HG03432 (cell line): ENCODE results near the gene TCEAL9.
"Not testable (repeated sequence)": the region's sequence is repeated elsewhere in the genome, so short reads cannot be mapped to it uniquely, and the experiment has no call there.

Experiments
- ATAC-seq: cut with Tn5 transposase; IDR thresholded peaks from one replicate; pipeline ENCODE4 v1.9.1; 2021; ENCODE audit warnings: mild to moderate bottlenecking, moderate library complexity; ENCODE audit not compliant: unreplicated experiment

TCEAL9 gene

GRCh38 chrX:103372886-103373285 is 16.6 kb downstream of the TCEAL9 start:
- no peak for ATAC-seq

GRCh38 chrX:103373581-103373980 is 17.3 kb downstream of the TCEAL9 start:
- ATAC-seq, result no peak

DNA sequence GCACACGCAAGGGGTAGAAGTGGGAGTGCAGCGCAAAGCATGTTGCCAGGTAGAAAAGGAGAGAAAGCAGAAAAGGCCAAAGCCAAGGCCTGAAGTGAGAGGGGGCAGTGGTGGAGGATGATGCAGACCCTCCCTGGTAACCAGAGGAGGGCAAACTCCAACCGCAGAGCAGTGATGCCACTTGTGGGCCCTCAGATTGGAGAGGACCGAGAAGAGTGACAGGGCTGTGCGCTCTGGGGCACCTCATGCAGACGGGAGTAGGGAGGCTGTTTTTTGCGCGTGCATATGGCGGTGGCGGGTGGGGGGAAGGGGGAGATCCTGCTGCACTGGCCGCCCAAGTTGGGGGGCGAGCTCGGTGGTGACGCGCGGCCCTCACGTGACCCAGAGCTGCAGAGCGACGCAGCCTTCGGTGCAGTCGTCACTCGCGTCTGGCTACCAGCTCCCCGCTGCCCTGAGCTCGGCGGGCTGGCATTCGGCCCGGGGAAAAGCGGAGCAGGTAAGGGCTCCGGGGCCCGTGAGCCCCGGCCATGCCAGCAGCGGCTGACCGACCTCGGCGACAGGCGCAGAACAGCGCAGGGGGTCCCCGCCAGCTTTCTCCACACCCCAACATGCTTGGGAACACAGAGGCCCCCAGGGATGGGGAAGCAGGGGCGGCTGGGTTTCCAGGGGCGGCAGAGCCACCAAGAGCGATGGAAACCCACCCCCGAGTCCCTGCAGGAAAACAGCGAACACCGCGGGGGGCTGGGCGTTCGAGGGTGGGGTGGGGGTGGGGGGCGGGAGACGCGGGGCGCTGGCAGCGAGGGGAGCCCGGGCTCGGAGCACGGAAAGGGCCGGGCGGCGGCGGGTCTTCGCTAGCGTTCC is 20.0 kb downstream of the TCEAL9 start, which contains the start of gene BEX3:
BEX3 (plus strand) TSS at position 421 of the 861 bp plus-strand sequence. CDS start 984 bp downstream, outside the sequence.
- peak; percentile 71 for ATAC-seq

DNA sequence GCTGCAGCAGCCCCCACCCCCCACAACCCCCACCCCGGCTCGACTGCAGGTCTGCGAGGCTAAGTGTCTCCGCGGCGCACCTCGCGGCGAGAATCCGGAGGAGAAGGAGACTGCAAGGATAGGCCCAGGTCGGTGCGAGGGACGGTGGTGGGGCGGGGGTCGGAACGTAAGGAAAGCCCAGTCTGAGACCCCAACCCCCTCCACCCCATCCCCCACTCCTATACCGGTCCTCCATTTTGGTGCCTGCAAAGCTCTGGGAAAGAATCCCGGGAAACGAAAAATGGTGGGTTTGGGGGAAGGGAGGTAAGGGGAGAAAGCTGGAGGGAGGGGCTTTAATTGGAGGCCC is 20.6 kb downstream of the TCEAL9 start:
- ATAC-seq, result peak; percentile 25

DNA sequence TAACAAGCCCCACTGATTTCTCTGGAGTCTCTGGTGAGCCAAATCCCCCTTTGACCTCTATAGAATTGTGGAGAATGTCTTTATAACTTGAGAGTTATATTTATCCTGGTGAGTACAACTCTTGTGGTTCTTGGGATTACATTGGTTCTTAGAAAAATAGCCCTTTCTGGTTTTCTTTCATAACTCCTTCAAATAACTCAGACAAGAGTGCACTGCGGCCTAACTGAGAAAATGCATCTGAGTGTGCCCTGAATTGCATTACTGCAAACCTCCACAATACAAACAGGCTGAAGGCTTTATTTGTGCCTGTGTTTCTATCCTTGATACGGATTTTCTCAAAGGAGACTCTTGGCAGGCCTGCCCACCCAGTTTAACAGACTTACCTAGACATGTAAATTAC is 22.7 kb downstream of the TCEAL9 start:
- ATAC-seq, result no peak

GRCh38 chrX:103382877-103383276 is 26.6 kb downstream of the TCEAL9 start:
- no peak for ATAC-seq

GRCh38 chrX:103384672-103385071 is 28.4 kb downstream of the TCEAL9 start:
- no peak for ATAC-seq

DNA sequence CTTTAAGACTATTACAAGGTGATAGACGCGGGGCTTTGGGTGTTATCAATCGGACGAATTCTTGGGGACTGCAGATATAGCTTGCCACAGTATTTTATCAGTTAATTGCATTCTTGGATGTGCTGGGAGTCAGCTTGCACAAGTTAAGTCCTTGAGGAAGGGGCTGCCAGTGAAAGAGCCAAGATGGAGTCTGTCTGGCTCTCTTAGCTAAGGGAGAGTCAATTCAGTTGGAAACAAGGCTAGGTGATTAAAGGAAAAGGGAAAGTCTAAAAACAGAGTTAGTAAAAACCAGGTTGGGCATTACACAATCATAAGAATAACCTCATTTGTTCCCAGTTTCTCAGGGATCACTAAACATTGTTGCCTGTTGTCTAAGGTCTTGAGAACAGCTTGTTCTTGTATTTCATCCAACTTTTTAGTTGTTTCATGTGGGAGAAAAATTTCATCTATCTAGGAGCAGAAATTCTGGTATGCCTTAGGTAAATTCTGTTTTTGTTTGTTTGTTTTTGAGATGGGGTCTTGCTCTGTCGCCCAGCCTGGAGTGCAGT is 29.1 kb downstream of the TCEAL9 start:
- not testable (repeated sequence) for ATAC-seq

DNA sequence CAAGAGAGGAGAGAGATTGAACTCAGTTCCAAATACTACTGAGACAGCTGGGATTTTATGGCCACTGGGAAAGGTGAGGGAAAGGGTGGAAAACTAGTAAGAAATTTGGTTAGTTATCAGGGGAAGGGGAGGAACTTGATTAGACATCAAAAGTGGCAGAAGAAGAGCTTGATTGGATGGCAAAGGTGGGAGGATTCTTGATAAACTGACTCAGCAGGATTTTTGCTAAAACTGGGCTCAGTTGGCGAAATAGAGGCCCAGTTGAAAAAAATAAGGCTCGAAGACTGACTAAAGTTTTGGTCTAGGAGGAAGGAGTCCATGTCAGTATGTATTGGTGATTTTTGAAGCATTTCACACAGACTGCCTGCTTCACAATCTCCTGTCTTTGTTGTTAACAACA is 30.0 kb downstream of the TCEAL9 start:
- ATAC-seq, result no peak

DNA sequence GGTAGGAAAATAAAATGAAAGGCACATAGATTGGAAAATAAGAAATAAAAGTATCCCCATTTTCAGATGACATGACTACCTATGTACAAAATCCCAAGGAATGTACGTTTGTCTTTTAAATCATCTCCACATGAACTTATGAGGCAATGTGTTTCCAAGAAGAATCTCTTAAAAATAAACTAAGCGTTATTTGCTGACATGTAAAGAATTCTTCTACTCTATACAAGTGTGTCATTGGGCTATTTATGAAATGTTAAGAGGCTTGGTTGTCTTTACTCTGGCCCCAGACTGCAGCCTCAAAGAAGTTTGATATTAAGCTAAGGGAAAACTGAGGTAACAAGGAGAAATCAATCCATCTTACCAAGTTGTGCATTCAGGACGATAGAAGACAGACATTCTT is 37.2 kb downstream of the TCEAL9 start:
- no peak for ATAC-seq

DNA sequence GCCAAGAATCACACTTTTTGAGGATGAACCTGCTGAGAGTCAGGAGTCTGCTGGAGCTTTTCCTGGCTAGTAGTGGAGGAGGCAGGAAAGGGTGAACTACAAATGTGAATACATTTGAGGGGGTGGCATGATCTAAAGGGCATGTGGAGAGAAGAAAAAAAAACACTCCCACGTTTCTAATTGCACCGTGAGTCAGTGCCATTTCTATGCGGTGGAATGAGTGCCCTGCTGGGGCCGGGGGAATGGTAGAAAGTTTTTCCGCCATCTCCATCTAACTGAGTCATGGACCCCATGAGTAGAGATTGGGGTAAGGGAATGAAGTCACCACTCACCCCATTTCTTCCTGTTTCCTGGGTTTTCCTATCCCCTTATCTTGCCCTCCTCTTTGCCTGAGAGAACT is 39.9 kb downstream of the TCEAL9 start:
- ATAC-seq, result no peak

DNA sequence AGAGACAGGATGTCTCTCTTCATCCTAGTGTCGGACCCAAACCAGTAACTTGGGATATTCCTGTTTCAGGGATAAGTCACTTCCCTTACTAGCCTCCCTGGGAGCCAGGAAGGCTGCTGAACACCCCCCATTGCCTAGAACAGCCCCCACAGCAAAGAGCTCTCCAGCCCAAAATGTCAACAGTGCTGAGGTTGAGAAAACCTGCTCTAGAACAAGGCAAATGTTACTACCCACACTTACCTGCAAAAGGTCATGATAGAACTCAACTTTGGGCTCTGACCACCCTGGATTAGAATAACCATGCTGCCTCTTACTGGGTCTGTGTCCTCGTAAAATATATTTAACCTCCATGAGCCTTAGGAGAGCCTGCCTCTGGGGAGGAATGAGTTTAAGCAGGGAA is 40.4 kb downstream of the TCEAL9 start:
- ATAC-seq, result no peak

- no peak for ATAC-seq
These were observed 41.4 kb downstream of the TCEAL9 start for GRCh38 chrX:103397707-103398106.

- ATAC-seq, result no peak
These were observed 42.1 kb downstream of the TCEAL9 start for GRCh38 chrX:103398421-103398864.

GRCh38 chrX:103399744-103400143 is 43.4 kb downstream of the TCEAL9 start:
- no peak for ATAC-seq

DNA sequence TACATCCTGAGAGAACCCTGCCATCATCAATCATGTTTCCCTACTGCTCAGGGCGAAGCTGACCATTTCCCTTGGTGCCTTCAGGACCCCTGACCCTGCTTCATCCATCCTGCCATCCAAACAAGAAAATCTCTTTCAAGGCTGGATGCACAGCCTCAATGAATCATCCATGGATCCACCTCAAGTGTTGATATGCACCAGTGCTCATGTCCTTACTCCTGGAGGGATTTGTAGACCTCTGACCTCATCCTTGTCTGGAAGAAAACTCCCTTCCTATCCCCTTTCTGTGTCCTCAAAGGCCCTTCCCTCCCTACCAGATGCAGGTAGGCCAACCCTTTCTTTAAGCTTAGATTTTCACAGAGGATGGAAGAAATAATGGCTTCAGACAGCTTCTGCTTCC is 44.6 kb downstream of the TCEAL9 start:
- ATAC-seq, result no peak

GRCh38 chrX:103404231-103405008 is 48.1 kb downstream of the TCEAL9 start:
- ATAC-seq, result peak; percentile 99

DNA sequence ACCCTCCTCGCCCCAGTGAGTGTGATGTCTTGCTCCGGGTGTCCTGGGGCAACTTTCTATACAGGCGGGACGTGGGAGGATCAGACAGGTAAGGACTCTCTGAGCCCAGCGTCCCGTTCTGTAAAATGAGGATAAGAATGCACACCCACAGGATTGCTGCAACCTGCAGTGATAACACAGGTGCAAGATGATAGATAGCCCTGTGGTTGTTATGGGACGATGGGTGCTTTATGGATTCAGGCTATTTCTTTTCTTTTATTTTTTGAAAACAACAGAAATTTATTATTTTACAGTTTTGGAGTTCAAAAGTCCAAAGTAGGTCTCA is 48.7 kb downstream of the TCEAL9 start:
- ATAC-seq, result no peak

DNA sequence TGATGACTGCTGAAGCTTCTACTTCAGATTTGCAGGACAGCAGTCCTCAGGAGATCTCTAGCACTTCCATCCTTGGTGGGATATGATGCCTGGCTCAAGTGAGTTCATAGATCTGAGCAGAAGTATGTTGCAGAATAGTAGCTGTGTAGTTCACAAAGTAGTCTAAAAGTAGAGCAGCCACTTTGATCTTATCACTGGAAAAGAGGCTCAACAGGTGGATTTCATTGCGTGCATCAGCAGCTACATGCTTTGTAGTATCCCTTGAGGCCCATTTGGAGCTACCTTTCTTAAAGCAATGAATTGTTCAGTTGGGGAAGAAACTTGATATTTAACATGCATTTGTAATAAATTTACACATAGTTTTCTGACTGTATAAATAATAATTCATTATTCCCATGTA is 50.0 kb downstream of the TCEAL9 start:
- ATAC-seq, result no peak

DNA sequence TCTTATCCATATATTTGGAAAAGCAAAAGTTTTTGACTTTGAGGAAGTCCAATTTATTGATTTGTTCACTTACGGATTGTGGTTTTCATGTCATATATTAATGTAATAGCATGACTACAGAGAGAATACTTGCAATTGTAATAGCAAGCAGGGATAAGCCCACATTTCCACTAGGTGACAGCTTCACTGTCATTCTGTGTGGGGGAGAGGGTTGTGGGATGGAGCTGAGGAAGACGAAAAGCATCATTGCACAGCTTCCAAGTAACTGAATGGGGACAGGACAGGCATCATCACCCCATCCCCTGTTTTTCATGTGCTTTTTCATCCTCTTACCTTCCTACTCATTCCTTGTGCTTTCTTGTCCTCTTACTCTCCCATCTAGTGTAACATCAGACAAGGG is 51.5 kb downstream of the TCEAL9 start:
- no peak for ATAC-seq
